SJSA1 (cell line): ENCODE measurements around the gene ITM2B. TPM values are rescaled to one million over a fixed set of nuclear protein-coding genes. Genes with fewer than 3 reads are reported as not detected.

Experiments used
- DNase-seq, 2 experiments: peaks; one replicate each; pipeline ENCODE4 v3.0.0-alpha.2; 2015 to 2020; ENCODE audit warnings: low spot score in 2 of 2, low read depth in 1 of 2
- H3K27ac ChIP-seq: fragments of 250-450 bp; sonication (Bioruptor Pico); 2 replicates; pipeline ENCODE4 v1.5.1; 2020; ENCODE audit warnings: mild to moderate bottlenecking, moderate library complexity
- H3K27me3 ChIP-seq: fragments of 250-450 bp; sonication (Bioruptor Pico); replicated peaks from 2 replicates; pipeline ENCODE4 v1.5.1; 2020; ENCODE audit warnings: mild to moderate bottlenecking, moderate library complexity
- H3K36me3 ChIP-seq: fragments of 250-450 bp; sonication (Bioruptor Pico); 2 replicates; pipeline ENCODE4 v1.5.1; 2020; ENCODE audit warnings: mild to moderate bottlenecking
- H3K4me1 ChIP-seq: fragments of 250-450 bp; sonication (Bioruptor Pico); replicated peaks from 2 replicates; pipeline ENCODE4 v1.6.1; 2021; ENCODE audit warnings: mild to moderate bottlenecking
- H3K4me3 ChIP-seq: fragments of 250-450 bp; sonication (Bioruptor Pico); 2 replicates; pipeline ENCODE4 v1.5.1; 2020; ENCODE audit warnings: mild to moderate bottlenecking
- H3K9me3 ChIP-seq: fragments of 250-450 bp; sonication (Bioruptor Pico); replicated peaks from 2 replicates; pipeline ENCODE4 v1.5.1; 2020; ENCODE audit warnings: mild to moderate bottlenecking
- total RNA-seq: library from RNA; depleted of rRNA; stranded (reverse); fragments of >200 nt; shearing (Covaris generic); gene quantifications from 2 replicates; pipeline ENCODE4 v1.2.3, GENCODE V29; 2014

Gene ITM2B
- total RNA-seq, 1 experiment from 2014 or later: 172 TPM

DNA sequence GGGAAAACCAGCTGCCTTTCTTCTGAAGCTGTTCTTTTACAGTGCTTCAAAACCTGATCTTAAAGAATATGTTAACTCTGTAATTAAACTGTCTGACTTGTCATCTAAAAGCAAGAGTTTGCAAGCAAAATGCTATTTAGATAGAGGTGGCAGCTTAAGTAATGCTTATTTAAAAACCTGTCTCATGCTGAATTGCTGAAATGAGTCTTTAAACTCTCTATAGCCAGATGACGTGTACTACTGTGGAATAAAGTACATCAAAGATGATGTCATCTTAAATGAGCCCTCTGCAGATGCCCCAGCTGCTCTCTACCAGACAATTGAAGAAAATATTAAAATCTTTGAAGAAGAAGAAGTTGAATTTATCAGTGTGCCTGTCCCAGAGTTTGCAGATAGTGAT, 22.9 kb downstream of the ITM2B start:
- Histone ChIP-seq H3K36me3 (peaks cover 56% of the 10 kb centered on the region), H3K9me3 (no peaks in the 10 kb centered on the region), H3K4me1 (no peaks in the 10 kb centered on the region), H3K4me3 (no peak overlapping the region), H3K27me3 (no peaks in the 10 kb centered on the region), H3K27ac (no peak overlapping the region)
- DNase-seq: no peak

GRCh38 chr13:48258002-48258401, 25.0 kb downstream of the ITM2B start:
- no peak for DNase-seq
- no peak overlapping the region for H3K27ac ChIP-seq
- no peaks in the 10 kb centered on the region for H3K9me3 ChIP-seq
- no peaks in the 10 kb centered on the region for H3K4me1 ChIP-seq
- peaks cover 71% of the 10 kb centered on the region for H3K36me3 ChIP-seq
- H3K27me3 ChIP-seq: no peaks in the 10 kb centered on the region
- H3K4me3 ChIP-seq: no peak overlapping the region

GRCh38 chr13:48258430-48258829, 25.4 kb downstream of the ITM2B start:
- no peak overlapping the region for H3K27ac ChIP-seq
- no peak overlapping the region for H3K4me3 ChIP-seq
- no peaks in the 10 kb centered on the region for H3K9me3 ChIP-seq
- peaks cover 75% of the 10 kb centered on the region for H3K36me3 ChIP-seq
- H3K4me1 ChIP-seq: no peaks in the 10 kb centered on the region
- H3K27me3 ChIP-seq: no peaks in the 10 kb centered on the region
- no peak for DNase-seq

- no peaks in the 10 kb centered on the region for H3K27me3 ChIP-seq
- H3K27ac ChIP-seq: no peak overlapping the region
- no peaks in the 10 kb centered on the region for H3K4me1 ChIP-seq
- H3K9me3 ChIP-seq: no peaks in the 10 kb centered on the region
- peaks cover 66% of the 10 kb centered on the region for H3K36me3 ChIP-seq
- no peak overlapping the region for H3K4me3 ChIP-seq
- DNase-seq: no peak
These were observed 28.0 kb downstream of the ITM2B start for GRCh38 chr13:48260970-48261369.

DNA sequence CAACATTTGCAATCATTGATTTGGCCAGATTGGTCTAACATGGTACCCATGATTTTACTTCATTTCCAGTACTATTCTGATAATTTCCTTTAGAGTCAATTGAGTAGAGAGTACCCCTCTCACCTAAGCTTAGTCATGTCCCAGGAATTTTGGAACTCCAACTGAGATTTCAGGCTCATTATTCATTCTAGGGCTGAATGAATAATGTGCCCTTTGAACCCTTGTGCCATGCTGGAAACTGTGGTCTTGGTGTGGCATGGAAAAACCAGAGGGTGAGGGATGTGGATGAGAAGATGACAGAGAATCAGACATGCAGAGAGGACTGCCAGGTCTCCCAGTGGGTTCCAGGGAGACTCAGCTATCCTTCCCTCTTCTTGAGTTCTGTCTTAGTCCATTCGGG, 30.2 kb downstream of the ITM2B start:
- H3K27me3 ChIP-seq: no peaks in the 10 kb centered on the region
- H3K27ac ChIP-seq: no peak overlapping the region
- H3K4me3 ChIP-seq: no peak overlapping the region
- DNase-seq: no peak
- peaks cover 45% of the 10 kb centered on the region for H3K36me3 ChIP-seq
- no peaks in the 10 kb centered on the region for H3K9me3 ChIP-seq
- no peaks in the 10 kb centered on the region for H3K4me1 ChIP-seq

DNA sequence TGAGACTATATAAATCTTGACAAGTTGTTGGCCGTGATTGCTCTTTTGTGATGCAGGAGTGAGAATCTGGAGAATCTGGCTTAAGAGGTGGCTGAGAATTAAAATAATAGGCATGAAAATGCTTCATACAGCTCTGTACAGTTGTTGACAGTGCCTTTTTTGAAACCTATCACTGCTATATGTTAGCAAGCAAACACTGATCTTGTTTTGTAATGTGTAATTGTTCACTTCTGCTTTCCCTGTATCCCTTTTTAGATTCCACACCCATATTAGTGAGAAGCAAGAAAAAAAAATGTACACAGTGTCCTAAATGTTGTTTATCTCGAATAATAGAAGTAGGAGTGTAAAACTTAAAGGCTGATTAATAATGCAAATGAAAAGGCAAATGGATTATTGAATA, 31.1 kb downstream of the ITM2B start:
- Histone ChIP-seq H3K27ac (no peak overlapping the region), H3K9me3 (no peaks in the 10 kb centered on the region), H3K36me3 (peaks cover 39% of the 10 kb centered on the region), H3K4me1 (no peaks in the 10 kb centered on the region), H3K27me3 (no peaks in the 10 kb centered on the region), H3K4me3 (no peak overlapping the region)
- no peak for DNase-seq

DNA sequence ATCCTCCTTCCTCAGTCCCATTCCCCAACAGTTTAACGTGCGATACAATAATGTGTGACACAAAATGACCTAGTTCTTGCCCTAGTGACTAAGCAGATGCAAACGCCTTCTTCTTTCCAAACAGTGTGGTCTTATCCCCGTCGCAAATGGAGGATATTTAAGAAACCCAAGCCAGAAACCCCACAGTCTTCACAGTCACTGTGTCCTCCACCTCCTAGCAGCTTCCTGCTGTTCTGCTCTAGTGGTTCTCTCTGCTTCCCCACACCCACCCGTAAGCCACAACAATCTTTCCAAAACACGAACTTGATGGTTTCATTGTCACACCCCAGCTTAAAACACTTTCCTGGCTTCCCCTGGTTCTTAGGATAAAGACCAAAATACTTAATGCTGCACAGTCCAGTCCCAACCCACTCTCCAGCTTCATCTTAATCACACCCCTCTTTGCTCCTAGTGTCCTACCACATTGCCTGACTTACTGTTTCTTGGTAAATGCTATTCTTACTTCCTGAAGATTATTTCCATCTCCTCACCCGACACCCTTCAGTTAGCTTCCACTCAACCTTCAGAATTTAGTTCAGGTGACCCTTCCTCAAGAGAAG, 32.3 kb downstream of the ITM2B start:
- Histone ChIP-seq H3K27me3 (no peaks in the 10 kb centered on the region), H3K4me3 (no peak overlapping the region), H3K4me1 (no peaks in the 10 kb centered on the region), H3K9me3 (no peaks in the 10 kb centered on the region), H3K36me3 (peaks cover 30% of the 10 kb centered on the region), H3K27ac (no peak overlapping the region)
- DNase-seq: no peak

GRCh38 chr13:48266150-48266549, 33.1 kb downstream of the ITM2B start:
- DNase-seq: no peak
- Histone ChIP-seq H3K27ac (no peak overlapping the region), H3K4me3 (no peak overlapping the region)

GRCh38 chr13:48266701-48267639, 34.0 kb downstream of the ITM2B start:
- Histone ChIP-seq H3K4me1 (no peaks in the 10 kb centered on the region), H3K27me3 (no peaks in the 10 kb centered on the region), H3K36me3 (peaks cover 20% of the 10 kb centered on the region), H3K4me3 (no peak overlapping the region), H3K27ac (no peak overlapping the region), H3K9me3 (no peaks in the 10 kb centered on the region)
- no peak for DNase-seq

More at GRCh38 chr13:48266150-48266549, 33.1 kb downstream of the ITM2B start:
- Histone ChIP-seq H3K27me3 (no peaks in the 10 kb centered on the region), H3K36me3 (peaks cover 24% of the 10 kb centered on the region), H3K4me1 (no peaks in the 10 kb centered on the region), H3K9me3 (no peaks in the 10 kb centered on the region)

GRCh38 chr13:48268019-48268418, 35.0 kb downstream of the ITM2B start:
- no peak overlapping the region for H3K27ac ChIP-seq
- no peaks in the 10 kb centered on the region for H3K9me3 ChIP-seq
- no peaks in the 10 kb centered on the region for H3K4me1 ChIP-seq
- no peak overlapping the region for H3K4me3 ChIP-seq
- no peak for DNase-seq
- peaks cover 10% of the 10 kb centered on the region for H3K36me3 ChIP-seq
- H3K27me3 ChIP-seq: no peaks in the 10 kb centered on the region

DNA sequence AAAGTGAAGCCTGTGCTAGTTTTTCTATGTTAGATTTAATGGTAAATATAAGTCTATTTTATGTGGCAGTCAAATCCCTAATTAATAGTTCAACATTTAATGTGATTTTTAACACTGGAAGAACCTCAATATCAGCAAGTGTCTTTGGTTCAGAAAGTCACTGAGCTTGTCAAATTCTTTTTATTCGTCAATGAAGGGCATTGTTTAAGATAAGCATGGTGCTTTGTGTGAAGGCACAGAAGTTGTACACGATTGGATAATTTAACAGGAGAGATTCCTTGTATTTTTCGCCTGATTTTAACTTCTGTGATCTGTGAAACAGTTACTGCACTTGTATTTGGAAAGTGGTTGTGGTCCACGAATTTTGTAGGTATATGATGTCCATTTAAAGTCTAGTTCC, 40.3 kb downstream of the ITM2B start:
- Histone ChIP-seq H3K27me3 (no peaks in the 10 kb centered on the region), H3K9me3 (no peaks in the 10 kb centered on the region), H3K27ac (no peak overlapping the region), H3K4me1 (no peaks in the 10 kb centered on the region), H3K4me3 (no peak overlapping the region), H3K36me3 (no peaks in the 10 kb centered on the region)
- no peak for DNase-seq

DNA sequence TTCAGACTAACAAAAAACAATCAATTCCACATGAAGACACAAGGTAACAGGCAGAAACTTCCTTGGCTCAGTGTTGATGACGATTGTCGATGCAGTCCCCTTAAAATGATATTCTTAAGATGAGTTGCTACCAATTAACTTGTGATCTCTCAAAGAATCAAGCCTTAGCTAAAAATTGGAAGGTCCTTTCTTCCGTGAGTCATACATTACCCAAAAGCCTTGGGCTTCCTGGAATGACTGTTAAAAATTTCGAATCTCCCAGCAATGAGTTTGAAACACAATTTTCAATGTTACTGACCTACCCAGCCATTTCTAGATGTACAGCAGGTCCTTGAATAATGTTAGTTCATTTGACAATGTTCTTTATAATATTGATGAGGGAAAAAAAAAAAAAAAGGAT, 42.5 kb downstream of the ITM2B start:
- DNase-seq: no peak
- no peak overlapping the region for H3K4me3 ChIP-seq
- no peaks in the 10 kb centered on the region for H3K4me1 ChIP-seq
- H3K9me3 ChIP-seq: no peaks in the 10 kb centered on the region
- no peak overlapping the region for H3K27ac ChIP-seq
- H3K27me3 ChIP-seq: no peaks in the 10 kb centered on the region
- no peaks in the 10 kb centered on the region for H3K36me3 ChIP-seq

DNA sequence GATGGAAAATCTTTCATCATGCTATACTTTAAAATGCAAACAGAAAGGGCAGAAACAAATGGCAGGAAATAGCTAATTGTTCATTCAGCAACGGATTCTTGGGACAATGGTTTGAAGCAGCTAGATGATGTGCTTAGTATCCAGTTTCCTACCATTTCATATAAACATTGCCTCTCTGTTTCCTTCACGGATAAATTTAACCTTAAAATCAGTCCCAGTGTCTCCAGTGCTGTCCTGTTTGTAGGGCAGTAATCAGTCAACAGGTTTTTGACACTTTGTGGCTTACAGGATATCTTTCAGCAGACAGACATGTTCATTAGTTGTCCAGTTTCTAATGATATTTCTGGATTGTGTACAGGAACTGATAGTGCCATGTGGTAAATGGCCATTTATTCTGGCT, 45.8 kb downstream of the ITM2B start:
- Histone ChIP-seq H3K4me1 (no peaks in the 10 kb centered on the region), H3K27ac (no peak overlapping the region), H3K36me3 (no peaks in the 10 kb centered on the region), H3K27me3 (no peaks in the 10 kb centered on the region), H3K4me3 (no peak overlapping the region), H3K9me3 (no peaks in the 10 kb centered on the region)
- DNase-seq: no peak

GRCh38 chr13:48281556-48281955, 48.5 kb downstream of the ITM2B start:
- Histone ChIP-seq H3K4me1 (no peaks in the 10 kb centered on the region), H3K27ac (no peak overlapping the region), H3K36me3 (no peaks in the 10 kb centered on the region), H3K9me3 (no peaks in the 10 kb centered on the region), H3K27me3 (no peaks in the 10 kb centered on the region), H3K4me3 (no peak overlapping the region)
- DNase-seq: no peak
